Urothelium cell line (cell line): ENCODE results near the gene FILIP1.

ENCODE experiments used
- DNase-seq: peaks from one replicate; pipeline ENCODE4 v3.0.0; 2011; ENCODE audit warnings: low spot score, mixed read lengths
- FAIRE-seq: peaks from 2 replicates; lab custom pipeline; 2011; peaks lifted over from hg19 to GRCh38; lab: Jason Lieb, UNC

The FILIP1 gene

DNA sequence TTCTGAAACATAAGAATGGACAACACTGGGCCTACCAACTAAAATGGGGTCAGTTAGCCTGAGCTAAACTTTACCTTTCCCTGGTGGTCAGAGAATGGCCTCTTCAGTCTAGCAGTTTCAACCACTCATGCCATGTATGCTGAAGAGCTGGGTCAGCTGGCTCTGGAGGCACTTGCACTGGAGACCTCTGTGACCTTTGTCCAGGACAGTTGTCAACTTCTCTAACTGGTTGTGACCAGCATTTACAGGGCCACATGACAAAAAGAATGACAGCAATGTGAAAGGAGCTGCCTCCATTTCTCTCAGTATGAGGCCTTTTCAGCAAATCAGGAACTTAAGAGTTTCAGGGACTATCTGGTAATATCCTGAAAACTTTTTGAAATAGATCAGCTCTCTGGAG is 149.1 kb downstream of the FILIP1 start:
- no peak for DNase-seq
- no peak for FAIRE-seq

DNA sequence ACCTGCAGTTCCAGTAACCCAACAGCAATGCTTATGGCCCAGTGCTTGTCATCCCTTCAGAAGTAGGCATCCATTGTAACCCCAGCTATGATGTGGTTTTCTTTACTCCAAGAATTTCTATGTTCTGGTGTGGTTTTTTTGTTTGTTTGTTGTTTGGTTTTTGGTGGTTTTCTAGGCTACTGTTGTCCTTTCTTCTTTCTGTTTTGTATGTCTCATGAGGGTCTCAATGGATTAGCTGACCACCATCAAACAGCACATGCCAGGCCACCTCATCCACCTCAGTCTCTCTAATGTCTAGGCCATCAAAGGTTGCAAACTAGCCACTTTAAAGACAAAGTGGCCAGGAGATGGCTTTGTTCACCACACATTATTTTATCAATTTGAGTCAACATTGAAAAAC is 149.6 kb downstream of the FILIP1 start:
- FAIRE-seq, result no peak
- no peak for DNase-seq

DNA sequence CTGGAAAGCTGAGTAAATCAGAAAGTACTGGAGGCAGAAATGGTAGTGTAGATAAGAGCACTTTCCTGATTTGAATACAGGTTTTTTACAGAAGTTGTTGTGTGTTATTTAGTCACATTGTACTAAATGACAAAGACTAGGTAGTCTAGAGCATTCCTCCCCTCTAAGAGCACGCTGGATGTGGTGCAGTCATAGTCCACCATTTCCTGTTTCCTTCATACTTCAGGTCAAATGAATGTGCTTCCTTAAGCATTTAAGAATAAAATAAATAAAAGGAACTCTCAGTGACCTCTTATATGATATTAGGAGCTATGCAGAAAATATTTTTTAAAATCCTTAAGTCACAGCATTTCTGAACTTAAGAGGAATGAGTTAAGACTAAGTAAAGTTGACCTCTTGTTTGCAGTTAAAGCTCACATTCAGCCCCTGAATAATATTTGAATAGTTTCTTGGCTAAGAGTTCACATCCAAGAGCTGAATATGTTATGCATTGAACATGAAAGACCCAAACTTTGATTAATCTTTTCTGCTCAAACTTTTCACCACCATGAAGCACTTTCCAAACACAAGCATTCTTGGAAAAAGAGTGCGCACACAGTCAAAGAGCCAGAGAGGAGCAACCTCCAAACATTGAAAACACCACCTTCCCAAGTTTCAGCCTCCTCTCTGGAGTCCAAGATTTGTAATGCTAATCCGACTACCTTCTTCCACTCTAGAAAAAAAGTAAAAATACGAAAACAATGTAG is 155.6 kb downstream of the FILIP1 start:
- DNase-seq, result no peak

DNA sequence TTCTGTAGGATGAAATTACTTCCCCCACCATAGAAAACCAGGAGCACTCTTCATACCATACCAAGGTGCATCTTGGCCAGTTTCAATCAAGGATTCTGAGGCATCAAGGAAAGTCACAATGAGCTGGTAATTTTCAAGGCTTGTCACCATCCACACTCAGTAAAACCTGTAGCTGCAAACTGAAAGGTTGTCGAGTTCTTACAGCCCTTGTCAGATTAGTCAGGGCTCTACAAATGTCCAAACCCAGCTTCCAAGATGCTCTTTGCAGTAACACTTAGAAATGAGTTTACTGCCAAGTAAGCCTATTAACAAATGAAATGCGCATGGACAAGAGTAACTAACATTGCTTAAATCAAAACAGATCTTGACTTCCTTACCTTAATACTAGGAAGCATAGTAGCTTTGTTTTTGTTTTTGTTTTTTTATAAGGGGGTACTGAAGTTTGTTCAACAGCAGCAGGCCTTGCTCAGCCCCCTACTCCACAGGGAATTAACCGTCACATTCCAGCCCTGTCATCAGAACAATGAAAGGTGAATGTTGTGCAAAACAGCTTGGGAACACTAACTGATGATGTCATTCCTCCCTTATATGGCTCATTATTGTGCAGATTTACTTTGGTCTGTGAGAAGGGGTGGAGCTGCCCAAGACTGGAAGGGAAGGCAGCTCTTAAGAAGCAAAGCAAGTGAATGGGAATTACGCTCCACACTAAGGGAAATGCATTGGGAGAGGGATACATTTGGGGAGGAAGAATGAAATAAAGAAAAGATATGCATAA is 159.1 kb downstream of the FILIP1 start:
- FAIRE-seq (peak; percentile 44), DNase-seq (peak; percentile 13)

More for the DNA sequence above, 155.6 kb downstream of the FILIP1 start:
- no peak for FAIRE-seq

DNA sequence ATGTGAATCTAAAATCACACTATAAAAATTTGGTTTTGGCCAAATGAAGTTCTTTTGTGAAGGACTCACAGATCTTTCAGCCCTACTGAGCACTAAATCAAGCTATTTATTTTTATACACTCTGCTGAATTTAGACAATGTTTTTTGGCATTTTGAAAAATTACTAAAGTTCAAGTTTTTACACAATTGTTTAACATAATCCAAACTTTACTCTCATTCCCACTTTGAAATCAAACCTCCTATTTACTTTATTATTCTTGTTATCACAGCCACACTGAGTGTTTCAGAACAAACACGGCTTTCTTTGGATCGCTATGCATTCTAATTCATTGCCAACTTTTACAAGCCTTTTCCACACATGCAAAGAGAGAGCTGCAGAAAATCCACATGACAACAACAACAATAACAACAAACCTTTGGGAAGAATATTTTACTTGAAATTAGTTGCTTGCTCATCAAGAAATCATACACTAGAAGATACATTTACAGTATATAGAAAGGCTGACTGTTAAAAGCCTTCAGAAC is 159.9 kb downstream of the FILIP1 start:
- FAIRE-seq, result no peak
- no peak for DNase-seq

DNA sequence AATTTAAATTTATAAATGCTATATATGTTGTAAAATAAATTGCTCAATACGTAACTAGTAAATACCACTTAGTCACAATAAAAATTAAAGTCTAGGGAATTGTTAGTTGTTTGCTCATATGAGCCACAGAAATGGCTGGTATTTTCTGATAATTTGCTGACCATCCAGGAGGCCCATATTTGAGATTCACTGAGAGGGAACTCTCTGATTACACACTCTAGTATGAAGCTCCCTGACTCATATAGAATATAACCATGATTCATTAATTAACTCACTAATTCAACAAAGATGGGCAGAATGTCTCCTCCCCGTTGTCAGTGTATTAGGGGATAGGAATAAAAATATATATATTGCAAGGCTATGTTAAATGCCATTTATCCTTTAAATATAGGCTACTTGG is 162.4 kb downstream of the FILIP1 start:
- DNase-seq, result no peak
- no peak for FAIRE-seq

DNA sequence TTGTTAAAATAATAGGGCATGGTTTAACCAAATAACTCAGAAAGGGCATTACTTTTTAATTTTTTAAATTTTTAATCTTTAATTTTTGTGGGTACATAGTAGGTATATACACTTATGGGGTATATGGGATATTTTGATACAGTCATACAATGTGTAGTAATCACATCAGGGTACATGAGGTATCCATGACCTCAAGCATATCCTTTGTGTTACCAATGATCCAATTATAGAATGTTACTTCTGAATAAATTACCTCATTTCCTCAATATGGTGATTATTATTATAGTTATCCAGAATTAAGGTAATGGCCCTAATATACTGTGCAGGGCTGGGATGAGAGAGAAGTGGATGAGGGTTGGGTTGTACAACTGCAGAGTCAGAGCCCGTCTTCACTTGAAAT is 163.9 kb downstream of the FILIP1 start:
- DNase-seq (no peak), FAIRE-seq (no peak)

DNA sequence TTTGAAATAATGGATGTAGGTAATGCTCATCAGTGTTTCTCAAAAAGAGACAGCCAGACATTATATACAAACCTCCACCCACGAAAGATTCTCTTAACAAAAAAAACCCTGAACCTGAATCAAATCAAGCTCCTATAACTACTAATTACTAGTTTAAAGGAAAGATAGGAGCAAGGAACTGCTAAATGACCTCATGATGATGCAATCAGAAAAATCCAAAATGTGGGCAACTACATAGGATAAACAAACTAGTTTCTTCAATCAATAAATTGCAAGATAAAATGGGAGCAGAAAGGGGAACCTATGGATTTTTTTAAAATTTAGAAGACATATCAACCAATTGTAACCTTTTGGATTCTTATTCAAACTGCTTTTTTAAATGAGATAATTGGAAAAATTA is 165.8 kb downstream of the FILIP1 start:
- FAIRE-seq, result no peak
- no peak for DNase-seq

DNA sequence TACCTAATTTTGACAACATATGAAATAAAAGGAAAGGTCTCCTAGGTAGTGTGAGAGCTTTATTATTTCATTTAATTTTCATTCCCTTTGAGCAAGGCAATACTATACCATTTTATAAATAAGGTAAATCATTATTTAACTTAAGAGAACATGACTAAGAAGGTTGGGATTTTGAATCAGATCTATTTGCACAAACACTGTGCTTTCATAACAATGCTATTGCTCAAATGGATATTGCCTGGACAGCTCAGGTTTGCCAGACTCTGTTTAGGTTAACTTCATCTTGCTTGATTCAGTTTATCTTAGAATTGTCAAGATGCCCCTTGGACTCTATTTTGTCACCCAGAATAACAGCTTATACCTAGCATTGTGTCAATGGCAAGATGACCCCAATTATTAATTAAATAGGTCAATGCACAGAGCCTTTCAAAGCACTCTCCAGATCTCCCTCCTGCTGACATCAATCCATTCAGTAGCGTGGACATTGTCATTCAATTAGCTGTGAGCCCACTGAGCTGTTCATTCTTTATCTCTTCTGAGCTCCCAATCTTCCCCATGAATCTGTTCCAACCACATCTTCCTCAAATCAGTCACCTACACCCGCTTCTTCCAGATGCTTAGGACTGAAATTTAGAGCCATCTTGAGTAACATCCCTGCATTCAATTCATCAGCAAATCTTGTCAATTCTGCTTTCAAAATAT is 166.9 kb downstream of the FILIP1 start:
- FAIRE-seq, result no peak
- DNase-seq, result no peak

DNA sequence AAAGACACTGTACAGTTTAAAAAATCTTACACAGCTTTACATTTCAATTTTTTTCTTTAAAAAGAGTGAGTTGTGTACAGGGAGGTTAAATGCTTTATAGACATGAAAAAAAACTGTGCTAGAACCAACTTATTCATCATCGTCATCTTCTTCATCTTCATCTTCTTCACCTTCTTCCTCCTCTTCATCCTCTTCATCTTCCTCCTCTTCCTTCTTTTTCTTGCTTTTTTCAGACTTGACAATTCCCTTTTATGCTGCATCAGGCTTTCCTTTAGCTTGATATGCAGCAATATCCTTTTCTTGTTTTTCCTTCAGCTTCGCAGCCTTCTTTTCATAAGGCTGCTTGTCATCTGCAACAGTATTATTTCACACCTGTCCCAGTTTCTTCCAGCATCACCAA is 174.7 kb downstream of the FILIP1 start:
- FAIRE-seq, result no peak

DNA sequence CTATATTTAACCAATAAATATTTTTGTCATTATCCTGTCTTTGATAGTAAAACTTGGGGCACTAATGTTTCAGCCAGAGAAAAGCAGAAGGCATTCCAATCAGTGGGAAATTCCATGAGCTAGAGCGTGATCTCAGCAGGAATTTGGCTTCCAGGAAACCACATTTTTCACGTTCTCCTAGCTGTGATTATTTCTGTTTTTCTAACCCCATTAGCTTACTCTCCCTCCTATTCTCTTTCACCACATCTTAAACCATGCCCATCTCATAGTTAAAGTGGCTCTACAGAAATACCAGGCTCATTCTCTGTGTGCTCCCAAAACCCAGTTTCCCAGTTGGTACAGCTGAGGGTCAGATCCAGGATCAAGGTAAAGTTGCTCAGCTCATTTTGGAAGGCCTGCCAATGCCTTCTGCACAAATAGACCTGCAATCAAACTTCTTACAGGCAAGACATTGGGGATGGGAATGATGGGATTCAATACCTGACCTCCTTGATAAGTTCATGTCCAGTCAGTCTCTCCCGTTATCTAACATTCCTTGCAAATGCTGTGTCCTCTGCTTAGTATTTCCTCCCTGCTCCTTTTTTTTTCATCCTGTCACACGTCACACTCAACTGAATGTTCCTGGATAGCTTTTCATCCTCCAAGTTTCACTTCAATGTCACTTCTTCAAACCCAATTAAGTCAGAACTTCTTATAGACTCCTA is 175.9 kb downstream of the FILIP1 start:
- FAIRE-seq (no peak), DNase-seq (no peak)

More for the DNA sequence above, 174.7 kb downstream of the FILIP1 start:
- no peak for DNase-seq

DNA sequence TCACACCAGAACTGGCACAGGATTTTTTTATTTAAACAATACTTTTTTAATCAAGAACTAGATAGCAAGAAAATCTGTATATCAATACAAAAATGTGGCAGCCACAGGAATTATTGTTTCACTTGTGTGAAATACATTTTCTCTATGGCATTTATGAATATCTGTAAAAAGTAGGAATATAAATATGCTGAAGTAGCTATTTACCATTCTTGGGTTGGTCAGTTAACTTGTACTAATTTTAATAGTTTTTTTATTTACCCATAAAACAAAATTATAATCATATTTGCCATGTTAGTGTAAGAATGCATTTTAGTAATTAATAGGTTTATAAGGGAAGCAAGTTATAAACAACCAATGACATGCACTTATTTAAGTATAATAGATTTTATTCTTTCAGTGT is 177.6 kb downstream of the FILIP1 start:
- FAIRE-seq (no peak), DNase-seq (no peak)

DNA sequence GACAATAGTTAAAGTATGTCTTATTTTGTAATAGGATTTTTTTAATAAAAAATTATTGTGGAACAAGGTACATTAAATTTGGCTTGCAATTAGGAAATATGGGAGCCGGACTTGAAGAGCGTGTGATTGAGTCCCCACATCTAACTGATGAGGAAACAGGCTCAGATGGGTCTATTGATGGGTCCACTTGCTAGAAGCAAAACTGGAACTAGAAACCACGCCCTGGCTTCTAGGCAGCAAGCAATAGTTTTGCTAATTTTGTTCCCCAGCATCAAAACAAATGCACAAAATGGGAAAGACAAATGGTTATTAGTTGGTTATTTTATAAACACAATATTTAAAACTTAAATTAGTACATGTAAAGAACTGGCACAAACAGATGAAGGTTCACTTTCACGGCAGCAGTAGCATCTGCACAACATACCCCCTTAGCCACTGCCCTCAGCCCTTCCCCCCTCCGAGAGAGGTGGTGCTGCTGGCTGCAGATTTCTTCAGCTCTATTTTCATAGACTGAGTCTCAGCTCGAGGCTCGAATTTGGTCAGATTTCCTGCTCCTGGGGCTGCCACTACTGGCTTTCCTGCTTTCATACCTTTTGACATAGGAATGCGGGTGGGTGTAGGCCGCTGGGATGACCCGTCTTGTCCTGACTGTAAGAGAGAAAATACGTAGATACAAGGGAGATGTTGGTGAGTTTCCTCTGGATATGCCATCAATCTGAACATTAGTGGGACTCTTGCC is 185.2 kb downstream of the FILIP1 start:
- FAIRE-seq (no peak), DNase-seq (no peak)

DNA sequence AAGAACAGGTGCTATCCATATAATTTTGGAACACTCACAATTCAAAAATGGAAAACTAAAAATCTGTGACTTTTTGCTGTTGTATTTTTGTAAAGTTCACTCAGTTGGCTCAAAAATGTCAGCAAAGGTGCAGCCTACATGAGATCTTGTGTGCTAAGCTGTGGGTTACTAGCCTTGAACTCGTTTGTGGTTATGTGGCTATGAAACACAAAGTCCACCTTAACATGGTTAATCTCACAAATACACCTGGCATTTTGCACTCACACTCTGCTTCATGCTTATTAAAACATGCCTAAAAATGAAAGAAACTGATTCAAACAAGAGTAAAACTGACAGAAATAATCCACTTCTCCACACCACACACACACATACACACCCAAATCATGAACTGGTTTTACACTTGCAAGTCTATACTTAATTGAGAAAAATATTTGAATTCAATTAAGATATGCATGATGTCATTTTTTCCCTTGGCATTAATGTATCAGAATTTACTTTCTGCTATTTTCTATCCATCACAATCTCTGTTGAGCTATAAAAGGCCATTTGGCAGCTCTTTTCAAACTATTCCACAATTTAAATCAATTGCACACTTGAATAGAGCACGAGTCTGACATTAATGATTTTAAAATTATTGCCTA is 186.1 kb downstream of the FILIP1 start:
- FAIRE-seq, result no peak
- DNase-seq, result no peak

DNA sequence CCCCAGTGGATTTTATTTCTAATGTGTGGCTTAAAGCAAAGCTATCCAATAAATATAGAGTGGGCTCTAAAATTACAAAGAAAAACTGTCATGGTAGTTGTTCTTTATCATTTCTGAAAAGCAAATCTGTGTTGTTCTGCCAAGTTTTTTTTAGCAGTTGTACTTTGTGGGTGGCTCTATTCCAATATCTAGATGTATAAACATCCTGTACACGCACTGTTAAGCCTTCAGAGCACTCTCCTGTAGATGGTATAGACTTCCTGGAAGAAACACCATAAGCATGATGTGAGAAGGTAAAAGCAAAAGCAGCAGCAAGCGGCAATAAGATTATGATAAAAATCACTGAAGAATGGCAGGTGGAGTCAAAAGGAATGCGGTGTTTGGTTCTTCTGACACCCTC is 187.5 kb downstream of the FILIP1 start:
- no peak for FAIRE-seq
- DNase-seq, result no peak

DNA sequence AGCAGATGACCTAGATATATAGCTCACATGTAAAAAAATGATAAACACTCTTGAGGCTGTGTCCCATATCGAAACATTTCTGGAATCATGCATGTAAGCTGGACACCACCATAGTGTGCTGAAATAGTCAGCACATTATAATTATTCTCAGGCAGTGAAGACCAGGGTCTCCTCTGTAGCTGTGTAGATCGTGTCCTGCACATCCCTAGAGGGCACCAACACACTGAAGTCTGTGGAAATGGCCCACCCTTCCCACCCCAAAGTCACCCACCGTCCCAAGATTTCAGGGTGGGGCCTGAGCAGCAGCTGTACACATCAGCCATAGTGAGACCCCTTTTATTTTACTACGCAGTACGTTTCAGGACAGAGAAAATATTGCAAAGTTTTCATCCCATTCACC is 188.0 kb downstream of the FILIP1 start:
- no peak for DNase-seq
- no peak for FAIRE-seq

DNA sequence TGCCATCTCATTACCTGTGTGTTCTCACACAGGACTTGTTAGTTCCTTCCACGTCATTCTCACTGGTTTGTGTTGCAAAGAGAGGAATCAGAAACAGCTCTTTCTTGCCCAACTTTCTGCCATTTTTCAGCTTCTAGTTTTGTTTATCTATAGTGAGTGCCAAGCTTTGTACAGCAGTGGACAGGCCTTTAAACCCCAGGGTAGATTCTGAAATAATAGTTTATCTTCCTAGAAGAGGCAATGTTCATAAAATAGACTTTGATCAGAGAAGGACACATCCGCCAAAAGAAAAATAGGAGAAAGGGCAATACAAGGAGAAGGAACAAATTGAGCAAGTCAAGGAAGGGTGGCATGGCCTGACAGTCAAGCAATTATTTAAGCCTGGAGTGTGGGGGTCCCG is 191.3 kb downstream of the FILIP1 start:
- DNase-seq (no peak), FAIRE-seq (no peak)

DNA sequence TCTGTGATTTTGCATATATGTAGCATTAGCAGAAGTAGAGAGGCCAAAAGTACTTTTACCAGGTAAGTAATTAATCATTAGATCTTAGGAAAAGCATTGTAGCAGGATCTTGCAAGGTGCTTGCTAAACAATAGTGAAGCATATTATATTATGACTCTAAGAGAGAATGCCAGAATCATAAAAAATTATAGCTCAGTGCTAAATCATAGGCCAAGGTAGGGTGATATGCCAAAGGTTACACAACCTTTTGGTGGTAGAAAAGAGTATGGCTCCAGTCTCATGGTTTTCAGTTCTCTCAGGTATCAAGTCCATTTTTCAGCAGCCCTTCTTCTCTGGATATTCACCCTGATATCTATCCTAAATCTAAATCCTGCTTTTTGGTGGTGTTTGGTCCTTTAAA is 192.1 kb downstream of the FILIP1 start:
- FAIRE-seq, result no peak
- DNase-seq, result no peak

DNA sequence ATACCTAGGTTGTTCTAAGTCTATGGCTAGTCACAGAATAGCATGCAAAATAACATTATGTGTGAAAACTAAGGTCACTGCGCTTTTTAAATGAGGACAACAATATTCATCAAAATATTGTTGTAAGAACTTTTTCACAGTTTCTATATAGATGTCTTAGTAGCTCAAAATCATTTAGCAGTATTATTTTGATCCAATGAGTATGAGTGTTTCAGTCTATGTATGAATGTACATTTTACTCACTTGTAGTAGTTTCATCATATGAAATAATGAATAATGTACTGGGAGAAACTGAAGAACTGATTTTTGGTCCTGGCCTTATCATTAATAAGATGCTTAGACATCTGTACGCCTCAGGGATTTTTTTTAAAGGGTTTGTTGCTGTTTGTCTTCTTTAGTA is 192.5 kb downstream of the FILIP1 start:
- FAIRE-seq, result no peak

DNA sequence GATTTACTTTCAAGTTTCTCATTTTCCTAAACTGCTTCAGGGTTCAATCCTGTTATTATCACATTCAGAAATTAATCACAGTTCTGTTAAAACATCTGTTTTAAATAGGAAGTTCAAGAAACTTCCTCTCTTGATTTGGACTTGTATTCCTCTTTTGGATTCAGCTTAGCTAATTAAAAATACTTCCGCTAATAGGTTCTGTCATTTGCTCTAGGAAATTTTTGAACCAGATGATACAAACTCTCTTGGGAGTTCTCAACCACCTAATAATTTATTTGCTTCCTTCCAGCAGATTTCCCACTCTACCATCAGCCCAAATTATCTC is 193.1 kb downstream of the FILIP1 start:
- DNase-seq (no peak), FAIRE-seq (no peak)

More for the DNA sequence above, 192.5 kb downstream of the FILIP1 start:
- DNase-seq, result no peak
